ENCODE data around the gene PIGQ. TPM values are rescaled to one million over a fixed set of nuclear protein-coding genes. Genes with fewer than 3 reads are reported as not detected.

PIGQ gene
- total and polyA plus RNA-seq, 2 donors = 11.8 to 39.0 TPM

DNA sequence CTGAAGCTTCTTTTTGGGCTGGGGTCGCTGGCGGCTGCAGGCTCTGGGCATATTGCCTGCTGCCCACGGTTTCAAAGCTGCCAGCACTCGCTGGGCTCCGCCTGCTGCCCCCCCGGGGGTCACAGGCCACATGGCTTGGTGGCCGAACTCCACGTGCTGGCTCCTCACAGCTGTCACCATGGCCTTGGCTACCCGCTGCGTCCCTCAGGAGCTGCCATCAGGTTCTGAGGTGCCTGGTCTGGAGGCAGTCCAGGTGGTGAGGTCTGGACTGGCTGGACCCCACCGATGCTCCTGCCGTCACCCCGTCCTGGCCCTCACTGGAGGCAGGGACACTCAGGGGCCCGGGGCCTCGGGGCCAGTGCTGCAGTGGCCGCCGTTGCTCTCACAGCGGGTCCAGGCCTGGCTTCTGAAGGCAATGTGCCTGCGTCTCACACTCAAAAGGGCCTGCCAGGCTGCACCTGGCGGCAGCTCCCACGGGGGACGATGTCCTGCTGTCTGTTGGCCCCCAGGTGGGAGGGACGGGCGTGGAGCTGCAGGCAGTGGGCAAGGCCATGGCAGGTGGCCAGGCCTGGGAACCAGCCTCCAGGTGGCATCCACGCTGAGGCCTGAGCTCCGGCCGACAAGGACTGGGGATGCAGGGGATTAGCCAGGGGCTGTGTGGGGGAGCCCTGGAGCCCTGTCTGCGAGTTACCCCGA, 29.0 kb upstream of the PIGQ start:
- no peak for DNase-seq (ENCODE audit: extremely low spot score)
- H3K4me3 ChIP-seq (ENCODE audit: low read depth, low read length) = no peak overlapping the region
- no peaks in the 10 kb centered on the region for H3K4me1 ChIP-seq (ENCODE audit: insufficient read depth)
- WGBS = 86% methylated on average over 29 of the region's 29 CpGs
- no peak overlapping the region for H3K27ac ChIP-seq (ENCODE audit: low read depth)
- H3K36me3 ChIP-seq (ENCODE audit: insufficient read depth) = peaks cover 4% of the 10 kb centered on the region

DNA sequence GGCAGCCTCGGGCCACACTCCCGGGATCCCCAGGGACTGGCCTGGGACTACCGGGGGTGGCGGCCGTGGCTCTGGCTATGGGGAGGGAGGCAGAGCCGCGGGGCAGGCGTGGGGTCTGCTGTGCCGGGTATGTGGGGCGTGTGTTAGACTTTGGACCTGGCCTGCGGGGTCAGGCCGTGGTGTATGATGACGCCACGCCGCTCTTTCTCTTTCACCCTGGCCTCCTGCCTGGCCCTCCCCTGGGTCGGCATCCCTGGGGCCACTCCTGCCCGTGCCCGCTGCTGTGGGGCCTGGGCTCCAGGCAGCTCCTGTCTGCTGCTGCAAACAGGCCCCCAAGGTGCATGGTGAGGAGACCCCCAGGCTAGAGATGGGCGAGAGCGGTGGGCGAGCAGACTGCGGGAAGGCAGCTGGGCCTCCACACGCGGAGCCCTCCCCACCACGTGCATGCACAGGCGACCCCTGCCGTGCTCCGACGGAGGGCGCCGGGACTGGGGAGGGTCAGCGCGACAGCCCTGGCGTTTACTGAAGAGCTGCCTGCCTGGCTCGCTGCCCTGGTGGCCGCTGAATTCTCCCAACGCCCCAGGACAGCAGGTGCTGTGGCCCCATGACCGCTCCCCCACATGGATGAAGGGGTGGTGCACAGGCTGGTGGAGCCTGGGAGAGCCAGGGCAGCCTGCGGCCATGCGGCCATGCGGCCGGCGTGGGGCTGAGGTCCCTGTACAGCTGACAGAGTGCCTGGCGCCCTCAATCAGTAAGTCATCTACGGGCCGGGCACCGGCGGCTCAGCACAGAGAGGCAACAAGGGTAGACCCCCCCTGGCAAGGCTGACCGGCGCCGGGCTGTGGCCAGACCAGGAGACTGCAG, 26.2 kb upstream of the PIGQ start:
- Histone ChIP-seq H3K36me3 (ENCODE audit: insufficient read depth) (peaks cover 4% of the 10 kb centered on the region), H3K4me3 (ENCODE audit: low read depth, low read length) (no peak overlapping the region), H3K27ac (ENCODE audit: low read depth) (no peak overlapping the region), H3K4me1 (ENCODE audit: insufficient read depth) (no peaks in the 10 kb centered on the region)
- no peak for DNase-seq (ENCODE audit: extremely low spot score)
- WGBS = 91% methylated on average over 51 of the region's 51 CpGs

DNA sequence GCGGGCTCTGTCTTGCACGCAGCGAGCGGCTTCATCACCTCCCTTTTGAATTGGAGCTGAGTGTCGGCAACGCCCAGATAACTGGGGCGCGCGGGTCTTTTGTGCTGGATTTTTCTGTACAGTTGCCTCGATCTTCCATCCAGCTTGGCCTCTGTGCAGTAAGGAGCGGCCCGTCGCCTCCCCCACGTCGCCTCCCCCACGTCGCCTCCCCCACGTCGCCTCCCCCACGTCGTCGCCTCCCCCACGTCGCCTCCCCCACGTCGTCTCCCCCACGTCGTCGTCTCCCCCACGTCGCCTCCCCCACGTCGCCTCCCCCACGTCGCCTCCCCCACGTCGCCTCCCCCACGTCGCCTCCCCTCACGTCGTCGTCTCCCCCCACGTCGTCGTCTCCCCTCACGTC, 25.3 kb upstream of the PIGQ start:
- no peaks in the 10 kb centered on the region for H3K4me1 ChIP-seq (ENCODE audit: insufficient read depth)
- WGBS = 90% methylated on average over 46 of the region's 46 CpGs
- no peak for DNase-seq (ENCODE audit: extremely low spot score)
- H3K4me3 ChIP-seq (ENCODE audit: low read depth, low read length) = no peak overlapping the region
- no peak overlapping the region for H3K27ac ChIP-seq (ENCODE audit: low read depth)
- peaks cover 4% of the 10 kb centered on the region for H3K36me3 ChIP-seq (ENCODE audit: insufficient read depth)

DNA sequence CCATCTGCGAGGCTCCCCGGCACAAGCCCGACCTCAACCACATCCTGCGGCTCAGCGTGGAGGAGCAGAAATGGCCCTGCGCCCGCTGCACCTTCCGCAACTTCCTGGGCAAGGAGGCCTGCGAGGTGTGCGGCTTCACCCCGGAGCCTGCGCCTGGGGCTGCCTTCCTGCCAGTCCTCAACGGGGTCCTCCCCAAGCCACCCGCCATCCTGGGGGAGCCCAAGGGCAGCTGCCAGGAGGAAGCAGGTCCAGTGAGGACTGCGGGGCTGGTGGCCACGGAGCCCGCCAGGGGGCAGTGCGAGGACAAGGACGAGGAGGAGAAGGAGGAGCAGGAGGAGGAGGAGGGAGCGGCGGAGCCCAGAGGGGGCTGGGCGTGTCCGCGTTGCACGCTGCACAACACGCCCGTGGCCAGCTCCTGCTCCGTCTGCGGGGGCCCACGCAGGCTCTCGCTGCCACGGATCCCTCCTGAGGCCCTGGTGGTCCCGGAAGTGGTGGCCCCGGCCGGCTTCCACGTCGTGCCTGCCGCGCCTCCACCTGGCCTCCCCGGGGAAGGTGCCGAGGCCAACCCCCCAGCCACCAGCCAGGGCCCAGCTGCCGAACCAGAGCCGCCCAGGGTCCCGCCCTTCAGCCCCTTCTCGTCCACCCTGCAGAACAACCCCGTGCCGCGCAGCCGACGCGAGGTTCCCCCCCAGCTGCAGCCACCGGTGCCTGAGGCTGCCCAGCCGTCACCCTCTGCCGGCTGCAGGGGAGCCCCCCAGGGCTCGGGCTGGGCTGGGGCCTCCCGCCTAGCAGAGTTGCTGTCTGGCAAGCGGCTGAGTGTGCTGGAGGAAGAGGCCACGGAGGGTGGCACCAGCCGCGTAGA, 22.6 kb upstream of the PIGQ start:
- H3K27ac ChIP-seq (ENCODE audit: low read depth) = no peak overlapping the region
- no peak overlapping the region for H3K4me3 ChIP-seq (ENCODE audit: low read depth, low read length)
- H3K4me1 ChIP-seq (ENCODE audit: insufficient read depth) = no peaks in the 10 kb centered on the region
- WGBS = 75% methylated on average over 60 of the region's 60 CpGs
- DNase-seq (ENCODE audit: extremely low spot score) = no peak
- peaks cover 2% of the 10 kb centered on the region for H3K36me3 ChIP-seq (ENCODE audit: insufficient read depth)

DNA sequence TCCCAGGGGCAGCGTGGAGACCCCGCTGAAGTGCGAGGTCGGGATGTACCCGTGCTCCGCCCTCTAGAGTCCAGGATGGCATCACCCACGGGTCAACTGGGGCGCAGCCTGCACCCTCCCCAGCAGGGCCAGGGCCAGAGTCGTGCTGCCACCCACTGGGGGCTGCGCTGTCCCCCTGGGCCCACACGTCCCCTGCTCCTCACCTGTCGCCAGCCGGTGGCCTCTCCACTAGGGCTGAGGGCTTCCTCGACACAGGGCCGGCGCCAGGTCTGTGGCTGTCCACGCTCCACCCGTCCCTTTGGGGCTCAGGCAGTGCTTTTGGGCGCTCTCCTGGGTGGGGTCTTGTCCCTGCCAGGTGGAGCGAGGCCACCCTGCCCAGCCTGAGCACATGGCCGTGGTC, 21.2 kb upstream of the PIGQ start:
- H3K36me3 ChIP-seq (ENCODE audit: insufficient read depth) = peaks cover 2% of the 10 kb centered on the region
- 95% methylated on average over 21 of the region's 21 CpGs for WGBS
- H3K4me1 ChIP-seq (ENCODE audit: insufficient read depth) = no peaks in the 10 kb centered on the region
- no peak overlapping the region for H3K4me3 ChIP-seq (ENCODE audit: low read depth, low read length)
- no peak for DNase-seq (ENCODE audit: extremely low spot score)
- no peak overlapping the region for H3K27ac ChIP-seq (ENCODE audit: low read depth)

DNA sequence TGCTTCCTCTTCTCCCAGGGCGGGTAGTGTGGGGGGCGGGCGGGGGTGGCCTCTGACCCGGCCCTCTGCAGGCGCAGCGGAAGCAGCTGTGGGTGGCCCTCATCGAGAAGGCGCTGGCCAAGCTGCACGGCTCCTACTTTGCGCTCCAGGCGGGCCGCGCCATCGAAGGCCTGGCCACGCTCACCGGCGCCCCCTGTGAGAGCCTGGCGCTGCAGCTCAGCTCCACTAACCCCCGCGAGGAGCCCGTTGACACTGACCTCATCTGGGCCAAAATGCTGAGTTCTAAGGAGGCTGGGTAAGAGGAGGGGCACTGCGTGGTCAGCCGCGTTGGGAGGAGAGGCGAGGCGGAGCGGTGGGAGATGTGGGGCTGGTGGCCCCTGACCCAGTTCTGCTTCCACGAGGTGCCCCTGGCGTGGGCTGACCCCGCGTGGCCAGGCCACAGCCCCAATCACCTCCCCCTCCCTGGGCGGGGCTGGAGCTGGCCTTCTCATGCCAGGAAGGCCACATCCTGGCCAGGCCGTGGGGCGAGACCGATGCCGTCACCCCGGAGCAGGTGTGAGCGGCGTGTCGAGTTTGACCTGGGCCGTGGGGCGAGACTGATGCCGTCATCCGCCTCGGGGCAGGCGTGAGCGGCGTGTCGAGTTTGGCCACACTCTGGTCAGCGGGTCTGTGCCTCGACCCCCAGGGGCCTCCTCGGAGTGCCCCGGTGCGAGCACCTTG, 20.1 kb upstream of the PIGQ start:
- H3K27ac ChIP-seq (ENCODE audit: low read depth) = no peak overlapping the region
- no peaks in the 10 kb centered on the region for H3K4me1 ChIP-seq (ENCODE audit: insufficient read depth)
- WGBS = 95% methylated on average over 54 of the region's 54 CpGs
- no peak overlapping the region for H3K4me3 ChIP-seq (ENCODE audit: low read depth, low read length)
- H3K36me3 ChIP-seq (ENCODE audit: insufficient read depth) = peaks cover 2% of the 10 kb centered on the region
- DNase-seq (ENCODE audit: extremely low spot score) = no peak

DNA sequence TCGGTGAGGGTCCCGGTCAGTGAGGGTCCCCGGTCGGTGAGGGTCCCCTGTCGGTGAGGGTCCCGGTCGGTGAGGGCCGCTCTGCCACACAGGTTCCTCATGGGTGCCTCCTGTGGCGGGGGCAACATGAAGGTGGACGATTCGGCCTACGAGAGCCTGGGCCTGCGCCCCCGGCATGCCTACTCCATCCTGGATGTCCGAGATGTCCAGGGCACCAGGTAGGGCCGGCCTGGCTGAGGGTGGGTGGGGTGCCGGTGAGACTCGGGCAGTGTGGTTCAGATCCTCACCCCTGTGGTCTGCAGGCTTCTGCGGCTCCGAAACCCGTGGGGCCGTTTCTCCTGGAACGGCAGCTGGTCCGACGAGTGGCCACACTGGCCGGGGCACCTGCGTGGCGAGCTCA, 18.6 kb upstream of the PIGQ start:
- 96% methylated on average over 28 of the region's 28 CpGs for WGBS
- no peak for DNase-seq (ENCODE audit: extremely low spot score)
- Histone ChIP-seq H3K27ac (ENCODE audit: low read depth) (no peak overlapping the region), H3K36me3 (ENCODE audit: insufficient read depth) (peaks cover 2% of the 10 kb centered on the region), H3K4me1 (ENCODE audit: insufficient read depth) (no peaks in the 10 kb centered on the region), H3K4me3 (ENCODE audit: low read depth, low read length) (no peak overlapping the region)

DNA sequence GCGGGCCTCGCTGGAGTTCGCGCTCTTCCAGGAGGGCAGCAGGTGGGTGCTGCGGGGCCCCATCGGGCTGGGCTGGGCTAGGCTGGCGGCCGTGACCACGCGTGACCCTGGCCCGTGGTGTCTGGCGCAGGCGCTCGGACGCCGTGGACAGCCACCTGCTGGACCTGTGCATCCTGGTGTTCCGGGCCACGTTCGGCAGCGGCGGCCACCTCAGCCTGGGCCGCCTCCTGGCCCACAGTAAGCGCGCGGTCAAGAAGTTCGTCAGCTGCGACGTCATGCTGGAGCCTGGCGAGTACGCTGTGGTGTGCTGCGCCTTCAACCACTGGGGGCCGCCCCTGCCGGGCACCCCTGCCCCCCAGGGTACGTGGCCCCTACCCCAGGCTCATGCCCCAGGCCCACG, 17.6 kb upstream of the PIGQ start:
- DNase-seq (ENCODE audit: extremely low spot score) = no peak
- Histone ChIP-seq H3K4me3 (ENCODE audit: low read depth, low read length) (no peak overlapping the region), H3K4me1 (ENCODE audit: insufficient read depth) (no peaks in the 10 kb centered on the region), H3K36me3 (ENCODE audit: insufficient read depth) (peaks cover 2% of the 10 kb centered on the region), H3K27ac (ENCODE audit: low read depth) (no peak overlapping the region)
- WGBS = 97% methylated on average over 35 of the region's 35 CpGs

DNA sequence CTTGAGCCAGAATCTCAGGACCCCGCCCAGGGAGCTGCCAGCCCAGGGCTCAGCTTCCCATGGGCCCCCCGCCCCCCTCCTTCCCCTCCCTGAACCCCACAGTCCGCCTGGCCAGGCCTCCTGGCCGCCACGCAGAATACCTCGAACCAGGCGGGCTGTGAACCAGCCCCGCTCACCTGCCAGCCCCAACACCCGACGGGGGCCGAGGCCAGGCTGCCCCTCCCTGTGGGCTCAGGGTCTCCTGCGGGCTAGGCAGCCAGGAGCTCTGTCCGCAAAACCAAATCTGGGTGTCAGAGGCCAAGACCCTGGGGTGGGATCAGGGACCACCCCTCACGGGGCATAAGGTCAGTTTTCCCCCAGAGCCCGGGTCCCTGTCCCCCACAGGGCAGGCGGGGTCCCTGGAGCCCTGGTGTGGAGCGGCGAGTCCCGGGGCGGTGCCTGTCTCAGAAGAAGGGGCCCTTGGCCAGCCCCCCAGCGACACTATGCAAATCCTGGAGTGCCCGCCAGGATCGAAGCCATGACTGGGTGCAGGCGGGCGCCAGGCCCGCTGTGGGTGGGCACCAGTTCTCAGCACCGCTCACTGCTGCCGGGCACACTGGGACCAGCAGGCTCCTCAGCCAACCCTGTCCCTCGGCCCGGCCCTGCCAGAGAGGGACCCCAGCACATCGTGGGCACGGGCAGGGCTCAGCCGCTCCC, 16.0 kb upstream of the PIGQ start:
- Histone ChIP-seq H3K4me3 (ENCODE audit: low read depth, low read length) (no peak overlapping the region), H3K27ac (ENCODE audit: low read depth) (no peak overlapping the region), H3K4me1 (ENCODE audit: insufficient read depth) (no peaks in the 10 kb centered on the region), H3K36me3 (ENCODE audit: insufficient read depth) (peaks cover 2% of the 10 kb centered on the region)
- WGBS = 92% methylated on average over 33 of the region's 33 CpGs
- no peak for DNase-seq (ENCODE audit: extremely low spot score)

DNA sequence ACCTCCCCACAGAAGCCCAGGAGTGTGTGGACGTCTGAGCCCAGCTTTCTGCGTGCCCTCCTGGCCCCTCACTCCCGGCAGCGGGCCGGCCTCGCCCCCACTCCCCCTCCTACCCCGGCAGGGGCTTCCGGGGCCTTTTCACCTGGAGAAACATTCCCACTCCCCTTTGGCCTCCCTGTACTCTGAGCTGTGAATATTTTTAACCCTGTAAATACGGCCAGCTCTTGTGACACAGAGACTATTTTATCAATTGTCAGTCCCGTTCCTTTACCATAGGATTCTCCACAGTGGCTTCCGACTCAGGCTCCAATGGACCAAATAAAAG, 15.5 kb upstream of the PIGQ start:
- no peaks in the 10 kb centered on the region for H3K4me1 ChIP-seq (ENCODE audit: insufficient read depth)
- 81% methylated on average over 11 of the region's 11 CpGs for whole genome bisulfite sequencing
- no peak overlapping the region for H3K4me3 ChIP-seq (ENCODE audit: low read depth, low read length)

DNA sequence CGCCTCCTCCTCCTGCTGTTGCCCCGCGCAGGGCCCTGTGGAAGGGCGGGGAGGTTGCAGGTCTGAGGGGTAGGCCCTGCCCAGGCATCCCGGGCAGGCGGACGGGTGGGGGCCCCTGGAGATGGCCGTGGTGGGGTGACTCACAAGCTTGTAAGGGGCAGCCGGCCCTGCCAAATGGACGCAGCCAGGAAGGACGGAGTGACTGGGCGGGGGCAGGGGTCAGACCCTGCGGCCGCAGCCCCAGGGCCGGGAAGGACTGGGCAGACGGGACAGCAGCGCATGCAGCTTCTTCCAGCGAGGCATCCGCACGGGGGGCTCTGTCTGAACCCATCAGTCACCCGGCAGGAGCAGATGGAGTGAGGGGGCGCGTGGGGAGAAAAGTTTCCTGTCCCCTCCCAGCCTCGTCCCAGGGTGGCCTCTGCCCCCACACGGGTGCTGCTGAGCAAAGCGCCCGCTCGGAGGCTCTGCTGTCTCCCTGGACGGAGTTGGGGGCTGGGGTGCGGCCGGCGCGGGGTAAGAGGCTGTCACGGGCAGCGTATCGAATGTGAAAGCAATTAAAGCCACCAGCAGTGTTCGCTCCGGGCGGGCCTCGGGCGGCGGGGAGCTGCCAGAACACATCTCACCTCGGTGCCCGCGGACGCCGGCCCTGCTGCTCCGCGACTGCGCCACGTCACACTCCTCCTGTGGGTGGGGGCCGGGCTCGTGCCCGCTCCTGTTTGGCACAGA, 15.0 kb upstream of the PIGQ start:
- H3K27ac ChIP-seq (ENCODE audit: low read depth) = no peak overlapping the region
- no peak for DNase-seq (ENCODE audit: extremely low spot score)
- H3K4me3 ChIP-seq (ENCODE audit: low read depth, low read length) = no peak overlapping the region

More for the DNA sequence above, 15.5 kb upstream of the PIGQ start:
- DNase-seq (ENCODE audit: extremely low spot score) = no peak
- Histone ChIP-seq H3K27ac (ENCODE audit: low read depth) (no peak overlapping the region), H3K36me3 (ENCODE audit: insufficient read depth) (peaks cover 2% of the 10 kb centered on the region)

More for the DNA sequence above, 15.0 kb upstream of the PIGQ start:
- 57% methylated on average over 54 of the region's 54 CpGs for WGBS
- H3K4me1 ChIP-seq (ENCODE audit: insufficient read depth) = no peaks in the 10 kb centered on the region
- peaks cover 2% of the 10 kb centered on the region for H3K36me3 ChIP-seq (ENCODE audit: insufficient read depth)

Measured in urinary bladder (tissue), 4 donors.